Fibroblast of villous mesenchyme (primary cell): ENCODE measurements around the gene NAXE. TPM values are rescaled to one million over a fixed set of nuclear protein-coding genes. Genes with fewer than 3 reads are reported as not detected.

Experiments
- DNase-seq: peaks from one replicate; pipeline ENCODE4 v3.0.0-alpha.2; 2010; ENCODE audit warnings: low read depth
- H3K4me3 ChIP-seq: 2 replicates; pipeline ENCODE4 v1.5.1; 2011; ENCODE audit warnings: low read depth, mild to moderate bottlenecking, low read length
- CTCF ChIP-seq: IDR thresholded peaks from 2 replicates; pipeline ENCODE4 v1.5.1; 2012; ENCODE audit warnings: low read depth, mild to moderate bottlenecking, low read length; ENCODE audit not compliant: insufficient read depth
- total RNA-seq: library from RNA; depleted of rRNA; stranded (reverse); fragments of >200 nt; gene quantifications from 2 replicates; pipeline ENCODE4 v1.2.3, GENCODE V29; 2012

The NAXE gene
- total RNA-seq: 67.8 and 74.4 TPM in 2 replicates

- peak within 1 kb of the TSS; percentile 76 for H3K4me3 ChIP-seq
- TF ChIP-seq CTCF: no peak
- peak; percentile 58 for DNase-seq
Measured at GRCh38 chr1:156591432-156592157, at the start of gene NAXE. TSS of gene NAXE (plus strand) at chr1:156591776. CDS start at chr1:156591805, 29 bp downstream.

GRCh38 chr1:156543066-156543465, 48.5 kb upstream of the NAXE start:
- H3K4me3 ChIP-seq: no peak overlapping the region
- no peak for TF ChIP-seq CTCF
- DNase-seq: no peak

- TF ChIP-seq CTCF: no peak
- no peak overlapping the region for H3K4me3 ChIP-seq
- DNase-seq: no peak
Measured at GRCh38 chr1:156544592-156545102, 46.9 kb upstream of the NAXE start.

- TF ChIP-seq CTCF: no peak
- H3K4me3 ChIP-seq: no peak overlapping the region
- DNase-seq: no peak
Measured at GRCh38 chr1:156546267-156546666, 45.3 kb upstream of the NAXE start.

GRCh38 chr1:156547434-156547833, 44.1 kb upstream of the NAXE start:
- no peak for TF ChIP-seq CTCF
- DNase-seq: no peak
- no peak overlapping the region for H3K4me3 ChIP-seq

GRCh38 chr1:156547982-156548381, 43.6 kb upstream of the NAXE start:
- no peak for TF ChIP-seq CTCF
- DNase-seq: no peak
- no peak overlapping the region for H3K4me3 ChIP-seq
